RWPE1 (cell line): Measurements from ENCODE around the gene FAM181A.

Experiments used
- CTCF ChIA-PET: fragments of 350-600 bp; sonication (Branson Sonifier 250); formaldehyde crosslinking; extraction: SDS; loops from one replicate; lab custom pipeline; 2021; lab: Yijun Ruan, JAX
- POLR2A ChIA-PET: fragments of 400-600 bp; formaldehyde crosslinking; extraction: SDS; loops from one replicate; lab custom pipeline; 2020; ENCODE audit warnings: antibody characterized with exemption; ENCODE audit not compliant: low non-redundant PET; lab: Yijun Ruan, JAX
- DNase-seq: peaks from one replicate; pipeline ENCODE4 v3.0.0; 2012; ENCODE audit warnings: low spot score
- H3K27ac ChIP-seq: fragments of 450-650 bp; 2 replicates; pipeline ENCODE4 v1.5.1; 2017
- TF ChIP-seq, protein P1 (sequence below): fragments of 450-650 bp; conservative IDR thresholded peaks from 2 replicates; pipeline ENCODE4 v1.5.1; 2017; ENCODE audit warnings: low read depth, mild to moderate bottlenecking

Gene FAM181A

DNA sequence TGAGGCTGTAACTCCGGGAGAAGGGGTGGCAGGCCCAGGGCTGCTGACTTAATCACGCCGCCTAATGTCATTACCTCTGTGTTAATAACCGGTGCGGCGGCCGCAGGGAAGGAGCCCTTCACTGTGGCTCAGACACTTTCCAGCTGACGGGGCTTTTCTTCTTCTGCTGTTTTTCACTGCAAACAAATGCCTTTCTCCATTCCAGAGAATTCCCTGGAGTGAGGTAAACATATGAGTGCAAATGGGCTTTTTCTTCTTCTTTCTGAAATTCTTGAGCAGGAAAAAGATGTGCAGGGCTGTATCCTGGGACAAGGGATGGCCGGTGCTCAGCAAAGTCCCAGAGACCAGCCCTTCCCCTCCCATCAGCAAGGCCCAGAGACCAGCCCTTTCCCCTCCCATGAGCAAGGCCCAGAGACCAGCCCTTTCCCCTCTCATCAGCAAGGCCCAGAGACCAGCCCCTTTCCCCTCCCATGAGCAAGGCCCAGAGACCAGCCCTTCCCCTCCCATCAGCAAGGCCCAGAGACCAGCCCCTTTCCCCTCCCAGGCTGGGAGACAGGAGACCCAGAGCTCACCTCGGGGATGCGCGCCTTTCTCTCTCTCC, 33.4 kb upstream of the FAM181A start:
- TF ChIP-seq, protein P1, sequence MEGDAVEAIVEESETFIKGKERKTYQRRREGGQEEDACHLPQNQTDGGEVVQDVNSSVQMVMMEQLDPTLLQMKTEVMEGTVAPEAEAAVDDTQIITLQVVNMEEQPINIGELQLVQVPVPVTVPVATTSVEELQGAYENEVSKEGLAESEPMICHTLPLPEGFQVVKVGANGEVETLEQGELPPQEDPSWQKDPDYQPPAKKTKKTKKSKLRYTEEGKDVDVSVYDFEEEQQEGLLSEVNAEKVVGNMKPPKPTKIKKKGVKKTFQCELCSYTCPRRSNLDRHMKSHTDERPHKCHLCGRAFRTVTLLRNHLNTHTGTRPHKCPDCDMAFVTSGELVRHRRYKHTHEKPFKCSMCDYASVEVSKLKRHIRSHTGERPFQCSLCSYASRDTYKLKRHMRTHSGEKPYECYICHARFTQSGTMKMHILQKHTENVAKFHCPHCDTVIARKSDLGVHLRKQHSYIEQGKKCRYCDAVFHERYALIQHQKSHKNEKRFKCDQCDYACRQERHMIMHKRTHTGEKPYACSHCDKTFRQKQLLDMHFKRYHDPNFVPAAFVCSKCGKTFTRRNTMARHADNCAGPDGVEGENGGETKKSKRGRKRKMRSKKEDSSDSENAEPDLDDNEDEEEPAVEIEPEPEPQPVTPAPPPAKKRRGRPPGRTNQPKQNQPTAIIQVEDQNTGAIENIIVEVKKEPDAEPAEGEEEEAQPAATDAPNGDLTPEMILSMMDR: no peak
- no peak overlapping the region for H3K27ac ChIP-seq
- ChIA-PET CTCF (interaction anchor here (0.6 to 1.7 kb wide), 9 partner anchors 9 to 688 kb away, joined by 3 to 6 read pairs (median 3); no protein-coding TSS in a partner anchor), POLR2A (no interaction called here)
- DNase-seq: no peak

DNA sequence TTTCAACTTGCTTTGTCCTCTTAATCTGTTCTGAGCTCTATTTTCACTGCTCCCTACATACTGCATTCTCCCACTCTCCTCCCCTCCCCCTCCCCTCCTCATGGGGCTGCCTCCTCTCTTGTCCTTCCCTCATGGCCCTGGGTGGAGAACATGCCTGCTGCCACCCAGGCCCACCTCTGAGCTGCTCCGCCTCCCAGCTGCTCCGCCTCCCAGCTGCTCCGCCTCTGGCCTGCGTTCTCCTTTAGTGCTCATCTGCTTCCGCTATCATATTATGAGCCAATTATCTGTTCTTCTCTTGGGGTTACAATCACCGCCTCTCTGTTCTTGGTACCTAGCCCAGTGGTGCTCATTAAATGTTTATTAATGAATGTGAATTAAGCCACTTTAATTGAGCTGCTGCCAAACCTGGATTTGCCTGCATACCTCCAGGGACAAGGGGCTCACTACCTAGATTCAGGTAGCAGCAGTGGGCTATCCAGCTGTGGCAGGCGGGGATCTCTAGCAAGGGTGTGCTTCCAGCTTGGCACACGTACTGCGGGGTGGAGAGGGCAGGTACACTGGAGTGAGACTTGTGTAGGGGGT, 32.0 kb upstream of the FAM181A start:
- no peak overlapping the region for H3K27ac ChIP-seq
- POLR2A ChIA-PET: no interaction called here
- CTCF ChIA-PET: interaction anchor here (0.6 to 1.9 kb wide), 3 partner anchors 118 to 707 kb away, joined by 3 to 10 read pairs (median 5); no protein-coding TSS in a partner anchor
- TF ChIP-seq, protein P1: no peak
- no peak for DNase-seq

DNA sequence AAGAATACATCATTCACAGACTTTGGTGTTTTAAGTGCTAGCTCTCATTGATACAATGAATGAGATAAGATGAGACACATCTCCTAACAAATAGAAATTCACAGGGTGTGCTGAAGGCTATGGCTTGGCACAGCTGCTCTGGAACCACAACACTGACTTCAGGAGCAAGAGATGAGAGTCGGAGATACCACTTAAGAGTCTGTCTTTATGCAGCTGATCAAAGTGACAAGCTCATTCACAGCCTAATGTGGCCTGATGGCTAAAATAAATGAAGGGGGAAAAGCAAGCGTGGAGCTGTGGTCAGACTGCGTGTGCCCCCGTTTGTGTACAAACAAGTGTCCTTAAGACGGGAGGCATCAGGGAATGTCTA, 29.7 kb upstream of the FAM181A start:
- H3K27ac ChIP-seq: no peak overlapping the region
- no peak for DNase-seq
- CTCF ChIA-PET: interaction anchor here (0.6 to 1.5 kb wide), 3 partner anchors 11 to 242 kb away, joined by 3 to 4 read pairs (median 4); no protein-coding TSS in a partner anchor
- TF ChIP-seq, protein P1: no peak
- POLR2A ChIA-PET: no interaction called here

DNA sequence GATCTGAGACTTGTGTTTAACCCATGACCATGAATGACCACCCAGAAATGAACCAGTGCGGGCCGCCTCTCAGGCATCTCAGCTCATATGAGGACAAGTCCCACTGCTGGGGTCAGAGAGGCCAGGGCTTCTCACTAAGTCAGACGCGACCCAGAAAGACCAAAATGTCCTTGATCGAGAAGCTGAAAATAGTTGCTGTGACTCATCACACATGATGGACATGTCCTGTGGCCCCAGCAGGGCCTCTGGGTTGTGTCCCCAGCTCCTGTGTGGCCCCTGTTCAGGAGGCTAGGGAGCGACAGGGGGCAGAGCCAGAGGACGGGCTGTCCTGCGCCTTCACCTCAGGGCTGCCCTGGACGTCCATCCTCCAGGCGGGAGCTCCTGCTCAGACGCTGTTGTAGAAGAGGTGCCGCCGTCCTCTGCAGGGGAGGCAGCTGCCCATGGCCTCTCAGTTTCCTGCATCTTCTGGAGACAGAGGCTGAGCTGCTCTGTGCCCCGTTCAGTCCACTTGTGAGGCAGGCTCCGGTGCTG, 29.0 kb upstream of the FAM181A start:
- ChIA-PET POLR2A (no interaction called here), CTCF (interaction anchor here (0.6 to 1.8 kb wide), 5 partner anchors 11 to 243 kb away, joined by 3 to 9 read pairs (median 4); no protein-coding TSS in a partner anchor)
- H3K27ac ChIP-seq: no peak overlapping the region
- no peak for DNase-seq
- TF ChIP-seq, protein P1: no peak

DNA sequence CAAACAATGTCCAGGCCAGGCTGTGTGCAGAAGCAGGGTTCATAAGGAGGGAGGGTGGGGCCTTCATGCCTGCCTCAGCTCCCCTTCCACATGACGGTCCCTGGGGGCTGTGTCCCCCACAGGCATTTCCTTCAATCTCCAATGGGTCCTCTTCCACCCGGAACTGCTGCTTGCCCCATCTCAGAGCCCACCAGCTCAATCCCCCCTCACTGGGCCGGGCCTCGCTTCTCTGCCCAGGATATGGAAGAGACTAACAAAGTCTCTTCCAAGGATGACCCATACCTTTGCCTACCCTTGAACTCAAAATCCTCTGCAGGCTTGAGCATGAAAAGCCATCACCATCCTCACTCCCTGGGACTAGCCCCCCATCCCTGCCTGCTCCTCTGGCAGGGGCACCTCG, 28.4 kb upstream of the FAM181A start:
- ChIA-PET POLR2A (no interaction called here), CTCF (interaction anchor here (0.6 to 1.8 kb wide), 3 partner anchors 38 to 244 kb away, joined by 3 to 9 read pairs (median 4); no protein-coding TSS in a partner anchor)
- TF ChIP-seq, protein P1: no peak

DNA sequence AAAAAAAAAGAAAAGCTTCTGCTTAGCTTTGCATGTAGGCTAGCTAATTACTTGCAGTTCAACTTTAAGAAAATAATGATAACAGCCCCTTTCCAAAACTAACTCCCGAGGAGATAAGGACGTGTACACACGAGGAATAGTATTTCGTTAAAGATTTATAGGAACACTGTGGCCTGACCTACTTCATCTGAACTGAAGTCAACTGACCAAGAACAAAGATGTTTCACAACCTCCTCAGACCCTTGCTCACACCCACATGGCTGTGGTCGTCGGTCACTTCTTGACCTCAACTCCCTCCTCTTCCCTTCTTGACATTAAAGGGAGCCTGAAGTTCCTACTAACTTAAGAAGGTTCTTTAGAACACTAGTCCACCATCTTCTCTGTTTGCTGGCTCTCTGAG, 25.3 kb upstream of the FAM181A start:
- CTCF ChIA-PET: no interaction called here
- TF ChIP-seq, protein P1: no peak
- H3K27ac ChIP-seq: no peak overlapping the region
- DNase-seq: no peak
- POLR2A ChIA-PET: no interaction called here

More for the DNA sequence above, 28.4 kb upstream of the FAM181A start:
- no peak for DNase-seq
- no peak overlapping the region for H3K27ac ChIP-seq
